ENCODE measurements around the gene SAMD9L.

Gene SAMD9L

DNA sequence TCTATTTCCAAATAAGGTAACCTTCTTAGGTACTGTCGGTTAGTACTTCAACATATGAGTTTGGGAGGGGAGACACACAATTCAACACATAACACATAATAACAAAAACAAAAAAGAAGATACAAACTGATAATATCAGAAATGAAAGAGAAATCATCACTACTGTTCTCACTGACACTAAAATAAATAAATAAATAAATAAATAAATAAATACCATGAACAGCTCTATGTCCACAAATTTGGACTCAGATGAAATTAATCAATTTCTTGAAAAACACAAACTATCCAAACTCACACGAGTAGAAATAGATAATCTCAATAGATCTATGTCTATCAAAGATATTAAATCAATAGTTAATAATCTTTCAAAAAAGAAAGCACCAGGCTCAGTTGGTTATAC, 24.5 kb upstream of the SAMD9L start:
- Histone ChIP-seq H3F3A (ENCODE audit: insufficient read depth) (no peaks in the 10 kb centered on the region), H3K79me2 (ENCODE audit: insufficient read depth, low read length) (no peaks in the 10 kb centered on the region), H4K20me1 (ENCODE audit: low read depth, low read length) (no peaks in the 10 kb centered on the region), H3K9me3 (ENCODE audit: insufficient read depth, low read length) (peaks cover 20% of the 10 kb centered on the region; the same call in 1 of the 2 replicates), H3K9ac (ENCODE audit: low read length) (no peak overlapping the region), H3K4me3 (ENCODE audit: insufficient read depth, low read length, poor library complexity, severe bottlenecking) (no peak overlapping the region), H3K27ac (ENCODE audit: low read depth, low read length) (no peak overlapping the region), H2AFZ (ENCODE audit: low read depth, low read length, severe bottlenecking) (no peak overlapping the region), H3K9me2 (replicated peaks; ENCODE audit: insufficient read depth, low read length) (no peaks in the 10 kb centered on the region), H3K36me3 (ENCODE audit: low read length) (no peaks in the 10 kb centered on the region), H3K4me2 (ENCODE audit: low read depth, low read length, poor library complexity, severe bottlenecking) (no peak overlapping the region), H3K27me3 (ENCODE audit: low read length) (0 out of 2 replicates have a peak, but pooled peaks cover 4% of the 10 kb centered on the region)
- TF ChIP-seq CTCF (IDR thresholded peaks at IDR 0.05; ENCODE audit: insufficient read depth, low read length, poor library complexity, severe bottlenecking) (no peak), EZH2phosphoT487 (conservative IDR thresholded peaks at IDR 0.05; ENCODE audit: low read length) (no peak)

- H3K4me2 ChIP-seq (ENCODE audit: low read depth, low read length, poor library complexity, severe bottlenecking) = no peak overlapping the region
- TF ChIP-seq CTCF (IDR thresholded peaks at IDR 0.05; ENCODE audit: insufficient read depth, low read length, poor library complexity, severe bottlenecking) (no peak), EZH2phosphoT487 (conservative IDR thresholded peaks at IDR 0.05; ENCODE audit: low read length) (no peak)
- 0 out of 2 replicates have a peak, but pooled peaks cover 4% of the 10 kb centered on the region for H3K27me3 ChIP-seq (ENCODE audit: low read length)
- no peak overlapping the region for H3K9ac ChIP-seq (ENCODE audit: low read length)
- H3K9me2 ChIP-seq (replicated peaks; ENCODE audit: insufficient read depth, low read length) = no peaks in the 10 kb centered on the region
- H4K20me1 ChIP-seq (ENCODE audit: low read depth, low read length) = no peaks in the 10 kb centered on the region
- peaks cover 20% of the 10 kb centered on the region; the same call in 1 of the 2 replicates for H3K9me3 ChIP-seq (ENCODE audit: insufficient read depth, low read length)
- no peak overlapping the region for H2AFZ ChIP-seq (ENCODE audit: low read depth, low read length, severe bottlenecking)
- H3F3A ChIP-seq (ENCODE audit: insufficient read depth) = no peaks in the 10 kb centered on the region
- no peaks in the 10 kb centered on the region for H3K79me2 ChIP-seq (ENCODE audit: insufficient read depth, low read length)
- H3K27ac ChIP-seq (ENCODE audit: low read depth, low read length) = no peak overlapping the region
- H3K36me3 ChIP-seq (ENCODE audit: low read length) = no peaks in the 10 kb centered on the region
- no peak overlapping the region for H3K4me3 ChIP-seq (ENCODE audit: insufficient read depth, low read length, poor library complexity, severe bottlenecking)
Observed at GRCh38 chr7:93171606-93172226, 23.5 kb upstream of the SAMD9L start.

DNA sequence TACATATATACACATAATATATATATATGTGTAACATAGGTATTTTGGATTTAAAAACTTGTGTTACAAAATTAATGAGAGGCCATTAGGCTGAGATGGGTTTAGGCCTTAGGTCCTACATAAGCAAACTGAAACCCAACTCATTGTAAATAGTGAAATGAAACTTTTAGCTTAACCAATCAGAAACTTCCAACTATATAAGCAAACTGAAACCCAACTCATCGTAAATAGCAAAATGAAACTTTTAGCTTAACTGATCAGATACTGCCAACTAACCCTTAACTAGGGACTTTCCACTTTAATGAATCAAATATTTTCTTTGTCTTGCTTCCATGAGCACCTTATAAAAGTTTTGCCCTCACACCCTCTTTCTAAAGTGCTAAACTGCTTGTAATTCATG, 17.3 kb upstream of the SAMD9L start:
- TF ChIP-seq CTCF (IDR thresholded peaks at IDR 0.05; ENCODE audit: insufficient read depth, low read length, poor library complexity, severe bottlenecking) (no peak), EZH2phosphoT487 (conservative IDR thresholded peaks at IDR 0.05; ENCODE audit: low read length) (no peak)
- no peaks in the 10 kb centered on the region; the same call in 1 of the 2 replicates for H4K20me1 ChIP-seq (ENCODE audit: low read depth, low read length)
- H3K79me2 ChIP-seq (ENCODE audit: insufficient read depth, low read length) = no peaks in the 10 kb centered on the region
- H2AFZ ChIP-seq (ENCODE audit: low read depth, low read length, severe bottlenecking) = no peak overlapping the region
- no peak overlapping the region for H3K4me3 ChIP-seq (ENCODE audit: insufficient read depth, low read length, poor library complexity, severe bottlenecking)
- no peak overlapping the region for H3K9ac ChIP-seq (ENCODE audit: low read length)
- no peak overlapping the region for H3K27ac ChIP-seq (ENCODE audit: low read depth, low read length)
- H3K27me3 ChIP-seq (ENCODE audit: low read length) = no peaks in the 10 kb centered on the region
- H3F3A ChIP-seq (ENCODE audit: insufficient read depth) = no peaks in the 10 kb centered on the region
- H3K9me3 ChIP-seq (ENCODE audit: insufficient read depth, low read length) = peaks cover 17% of the 10 kb centered on the region; the same call in 1 of the 2 replicates
- no peak overlapping the region for H3K4me2 ChIP-seq (ENCODE audit: low read depth, low read length, poor library complexity, severe bottlenecking)
- H3K36me3 ChIP-seq (ENCODE audit: low read length) = peaks cover 4% of the 10 kb centered on the region; the same call in 1 of the 2 replicates
- no peaks in the 10 kb centered on the region for H3K9me2 ChIP-seq (replicated peaks; ENCODE audit: insufficient read depth, low read length)
